Measurements from ENCODE around the gene BZW2.

The BZW2 gene

DNA sequence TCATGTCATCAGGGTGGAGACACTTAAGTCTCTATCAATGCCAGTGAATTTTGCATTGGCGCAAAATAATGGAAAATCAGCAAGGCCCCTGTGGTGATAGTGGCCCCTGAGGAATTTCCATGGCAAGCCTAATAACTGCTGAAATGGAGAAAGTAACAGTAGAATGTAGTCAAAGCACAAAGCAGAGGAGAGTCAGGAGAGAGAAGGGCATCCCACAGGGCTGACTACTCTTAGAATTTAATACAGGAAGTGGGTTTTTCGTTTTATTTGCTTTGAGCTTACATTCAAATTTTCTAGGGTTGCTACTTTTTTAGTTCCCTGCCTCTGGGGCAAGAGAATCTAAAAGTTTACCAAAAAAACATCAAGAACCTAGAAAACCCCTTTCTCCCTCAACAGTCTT is 39.0 kb downstream of the BZW2 start:
- Histone ChIP-seq H3K9ac (no peak overlapping the region), H3K79me2 (no peaks in the 10 kb centered on the region), H3K36me3 (ENCODE audit: control insufficient read depth, insufficient read depth, low read length) (no peaks in the 10 kb centered on the region), H3K4me2 (ENCODE audit: low read length) (no peak overlapping the region), H3K27me3 (ENCODE audit: control insufficient read depth, insufficient read depth, low read length) (no peaks in the 10 kb centered on the region), H3K9me3 (ENCODE audit: control insufficient read depth, low read length) (no peaks in the 10 kb centered on the region), H3K4me1 (no peaks in the 10 kb centered on the region), H2AFZ (no peak overlapping the region), H3K4me3 (ENCODE audit: low read depth, low read length) (no peak overlapping the region), H3K27ac (no peak overlapping the region)
- TF ChIP-seq CTCF (IDR thresholded peaks at IDR 0.05), result no peak

- Histone ChIP-seq H2AFZ (no peak overlapping the region), H3K9me3 (ENCODE audit: control insufficient read depth, low read length) (no peaks in the 10 kb centered on the region), H3K27ac (no peak overlapping the region), H3K4me2 (ENCODE audit: low read length) (no peak overlapping the region), H3K27me3 (ENCODE audit: control insufficient read depth, insufficient read depth, low read length) (no peaks in the 10 kb centered on the region), H3K9ac (no peak overlapping the region), H3K36me3 (ENCODE audit: control insufficient read depth, insufficient read depth, low read length) (no peaks in the 10 kb centered on the region), H3K79me2 (no peaks in the 10 kb centered on the region), H3K4me1 (no peaks in the 10 kb centered on the region), H3K4me3 (ENCODE audit: low read depth, low read length) (no peak overlapping the region)
- no peak for TF ChIP-seq CTCF (IDR thresholded peaks at IDR 0.05)
These were observed 39.6 kb downstream of the BZW2 start for GRCh38 chr7:16685535-16685934.

DNA sequence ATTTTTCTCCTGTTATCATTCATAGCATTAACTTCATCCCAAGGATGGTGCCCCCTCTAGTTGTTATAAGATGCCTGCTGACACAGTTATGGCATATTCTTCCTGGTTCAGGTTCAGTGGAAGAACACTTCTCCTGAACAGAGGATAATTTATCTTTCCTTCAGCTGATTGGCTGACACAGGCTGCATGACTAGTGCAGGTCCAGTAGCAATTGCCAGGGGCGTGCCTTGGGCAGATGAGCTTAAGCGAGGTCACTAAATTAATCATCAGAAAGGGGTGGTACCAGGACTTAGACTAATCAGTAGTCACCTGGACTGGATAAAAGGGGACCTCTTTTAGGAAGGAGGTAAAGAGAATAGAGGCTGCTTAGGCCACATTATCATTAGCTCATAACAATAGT is 42.3 kb downstream of the BZW2 start:
- no peaks in the 10 kb centered on the region for H3K36me3 ChIP-seq (ENCODE audit: control insufficient read depth, insufficient read depth, low read length)

GRCh38 chr7:16691241-16691640 is 45.3 kb downstream of the BZW2 start:
- Histone ChIP-seq H3K9ac (no peak overlapping the region), H3K4me3 (ENCODE audit: low read depth, low read length) (no peak overlapping the region), H3K4me2 (ENCODE audit: low read length) (no peak overlapping the region), H3K4me1 (no peaks in the 10 kb centered on the region), H3K27ac (no peak overlapping the region), H2AFZ (no peak overlapping the region), H3K27me3 (ENCODE audit: control insufficient read depth, insufficient read depth, low read length) (no peaks in the 10 kb centered on the region), H3K36me3 (ENCODE audit: control insufficient read depth, insufficient read depth, low read length) (no peaks in the 10 kb centered on the region), H3K79me2 (no peaks in the 10 kb centered on the region), H3K9me3 (ENCODE audit: control insufficient read depth, low read length) (no peaks in the 10 kb centered on the region)
- TF ChIP-seq CTCF (IDR thresholded peaks at IDR 0.05), result no peak

More for the DNA sequence above, 42.3 kb downstream of the BZW2 start:
- no peak for TF ChIP-seq CTCF (IDR thresholded peaks at IDR 0.05)
- H3K4me2 ChIP-seq (ENCODE audit: low read length), result no peak overlapping the region
- no peak overlapping the region for H3K9ac ChIP-seq
- no peaks in the 10 kb centered on the region for H3K27me3 ChIP-seq (ENCODE audit: control insufficient read depth, insufficient read depth, low read length)
- no peaks in the 10 kb centered on the region for H3K9me3 ChIP-seq (ENCODE audit: control insufficient read depth, low read length)
- no peak overlapping the region for H3K27ac ChIP-seq
- H3K4me3 ChIP-seq (ENCODE audit: low read depth, low read length), result no peak overlapping the region
- no peak overlapping the region for H2AFZ ChIP-seq
- H3K4me1 ChIP-seq, result no peaks in the 10 kb centered on the region
- H3K79me2 ChIP-seq, result no peaks in the 10 kb centered on the region

DNA sequence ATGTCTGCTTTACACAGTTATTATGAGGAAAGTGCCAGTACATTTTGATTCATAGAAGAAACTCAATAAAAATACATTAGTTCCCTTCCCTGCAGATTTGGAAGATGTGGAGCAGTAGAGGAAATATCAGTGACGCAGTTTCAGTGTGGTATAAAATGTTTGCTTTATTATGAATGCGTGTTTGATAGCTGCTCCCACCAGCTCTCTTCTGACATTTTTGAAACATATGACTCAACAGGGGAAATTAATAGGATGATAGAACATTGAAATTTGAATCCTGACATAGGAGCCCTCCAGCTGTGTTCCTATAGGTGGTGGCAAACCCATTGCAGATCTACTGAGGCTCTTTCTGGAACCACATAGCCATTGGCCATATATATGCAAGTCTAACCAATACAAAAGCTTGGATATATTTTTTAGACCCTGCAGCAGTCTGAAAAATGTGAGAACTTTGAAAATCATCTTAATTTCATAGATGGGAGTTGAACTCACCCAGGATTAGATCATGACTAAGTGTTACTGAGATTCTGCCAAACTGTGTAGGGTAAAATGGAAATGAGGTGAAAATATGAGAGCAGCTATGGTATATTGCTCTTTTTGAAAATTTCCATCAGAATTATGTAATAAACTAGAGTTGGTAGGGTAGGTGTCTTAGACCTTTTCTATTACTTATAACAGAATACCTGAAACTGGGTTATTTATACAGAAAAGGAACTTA is 47.8 kb downstream of the BZW2 start:
- Histone ChIP-seq H3K4me2 (ENCODE audit: low read length) (no peak overlapping the region), H3K4me1 (no peaks in the 10 kb centered on the region), H3K9ac (no peak overlapping the region), H3K27me3 (ENCODE audit: control insufficient read depth, insufficient read depth, low read length) (no peaks in the 10 kb centered on the region), H3K4me3 (ENCODE audit: low read depth, low read length) (no peak overlapping the region), H3K79me2 (no peaks in the 10 kb centered on the region), H3K9me3 (ENCODE audit: control insufficient read depth, low read length) (no peaks in the 10 kb centered on the region), H3K36me3 (ENCODE audit: control insufficient read depth, insufficient read depth, low read length) (no peaks in the 10 kb centered on the region), H2AFZ (no peak overlapping the region), H3K27ac (no peak overlapping the region)
- TF ChIP-seq CTCF (IDR thresholded peaks at IDR 0.05), result no peak

Measured in parathyroid adenoma (tissue), 2 donors.